ENCODE data around the gene PRM3.

DNA sequence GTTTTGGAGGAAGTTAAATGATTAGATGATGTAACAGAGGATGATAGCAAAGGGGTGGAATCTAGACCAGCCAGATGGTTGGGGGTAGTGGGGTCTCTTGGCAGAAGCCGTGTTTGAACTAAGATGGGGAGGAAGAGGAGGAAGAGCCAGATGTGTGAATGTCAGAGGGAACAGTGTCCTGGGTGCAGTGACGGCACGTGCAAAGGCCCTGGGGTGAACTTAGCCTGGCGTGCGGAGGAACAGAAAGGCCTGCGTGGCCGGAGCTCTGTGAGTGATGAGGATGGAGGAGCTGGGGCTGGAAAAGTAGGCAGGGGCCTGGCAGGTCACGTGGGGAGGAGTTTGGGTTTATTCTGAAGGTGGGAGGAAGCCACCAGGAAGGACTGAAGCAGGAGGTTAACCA lies 45.4 kb upstream of the PRM3 start:
- TF ChIP-seq POLR2A (IDR thresholded peaks at IDR 0.05) = no peak
- no peak for TF ChIP-seq CTCF (IDR thresholded peaks at IDR 0.05)

All from ovary (tissue), 3 donors.